GM18511 (cell line): Measurements from ENCODE around the gene B4GALT3.

Experiments
- ATAC-seq: cut with Tn5 transposase; IDR thresholded peaks from one replicate; pipeline ENCODE4 v1.9.1; 2021; ENCODE audit warnings: mild to moderate bottlenecking, moderate library complexity; ENCODE audit not compliant: unreplicated experiment

B4GALT3 gene

GRCh38 chr1:161131523-161132409, 45.5 kb downstream of the B4GALT3 start:
- no peak for ATAC-seq

GRCh38 chr1:161130266-161130665, 47.0 kb downstream of the B4GALT3 start:
- no peak for ATAC-seq

- no peak for ATAC-seq
Measured at GRCh38 chr1:161128591-161129420, 48.5 kb downstream of the B4GALT3 start.

- no peak for ATAC-seq
Measured at GRCh38 chr1:161127649-161128048, 49.7 kb downstream of the B4GALT3 start.

- ATAC-seq: no peak
Measured at GRCh38 chr1:161122967-161123366, 54.3 kb downstream of the B4GALT3 start.

- ATAC-seq: no peak
Measured at GRCh38 chr1:161121834-161122233, 55.5 kb downstream of the B4GALT3 start.
